H1 (cell line): ENCODE measurements around the gene EDEM1. TPM values are rescaled to one million over a fixed set of nuclear protein-coding genes. Genes with fewer than 3 reads are reported as not detected.

Experiments
- CTCF ChIA-PET: fragments of 300-600 bp; sonication (Branson Sonifier 250); formaldehyde crosslinking; loops from one replicate; lab custom pipeline; 2021; ENCODE audit not compliant: partially characterized antibody; lab: Charles Lee
- POLR2A ChIA-PET: fragments of 300-600 bp; sonication (Branson Sonifier 250); formaldehyde crosslinking; loops from one replicate; lab custom pipeline; 2021; ENCODE audit warnings: inconsistent platforms; ENCODE audit not compliant: partially characterized antibody; lab: Charles Lee
- DNase-seq, 2 experiments: peaks; one replicate each; pipeline versions ENCODE4 v3.0.0 to v3.0.0-alpha.2; 2010 to 2022; ENCODE audit warnings: low spot score in 2 of 2, low read depth in 1 of 2, mixed read lengths in 1 of 2
- FAIRE-seq: peaks from 2 replicates; lab custom pipeline; 2011; peaks lifted over from hg19 to GRCh38; lab: Jason Lieb, UNC
- H2AFZ ChIP-seq: 2 replicates; pipeline ENCODE4 v1.8.1; 2012; ENCODE audit warnings: low read length, inconsistent platforms
- H2AK5ac ChIP-seq: 2 replicates; pipeline ENCODE4 v1.6.1; 2013; ENCODE audit warnings: low read depth, low read length
- H2BK120ac ChIP-seq: replicated peaks from 2 replicates; pipeline ENCODE3; 2013; ENCODE audit warnings: low read depth, low read length, inconsistent platforms
- H2BK12ac ChIP-seq: 2 replicates; pipeline ENCODE4 v1.6.1; 2013; ENCODE audit warnings: low read depth, low read length
- H2BK15ac ChIP-seq: 2 replicates; pipeline ENCODE4 v1.6.1; 2013; ENCODE audit warnings: low read length
- H2BK20ac ChIP-seq: 2 replicates; pipeline ENCODE4 v1.6.1; 2013; ENCODE audit warnings: low read length
- H2BK5ac ChIP-seq: 2 replicates; pipeline ENCODE4 v1.6.1; 2013; ENCODE audit warnings: low read depth, low read length
- H3K14ac ChIP-seq: 2 replicates; pipeline ENCODE4 v1.6.1; 2013; ENCODE audit warnings: inconsistent platforms; ENCODE audit not compliant: insufficient read length
- H3K18ac ChIP-seq: 2 replicates; pipeline ENCODE4 v1.6.1; 2013; ENCODE audit warnings: low read length; ENCODE audit errors: extremely low read depth
- H3K23ac ChIP-seq: 2 replicates; pipeline ENCODE4 v1.6.1; 2013; ENCODE audit warnings: inconsistent platforms; ENCODE audit not compliant: insufficient read length
- H3K23me2 ChIP-seq: 2 replicates; pipeline ENCODE4 v1.6.1; 2013; ENCODE audit warnings: low read depth, low read length
- H3K27ac ChIP-seq: 2 replicates; pipeline ENCODE4 v1.6.1; 2011; ENCODE audit warnings: low read depth, low read length, inconsistent platforms
- H3K27me3 ChIP-seq, 4 experiments: replicated peaks in 1 of 4; 1 replicate in 1 of 4; 2 replicates in 3 of 4; pipeline versions ENCODE4 v1.6.1 to v1.8.1; 2011 to 2013; ENCODE audit warnings: low read length in 3 of 4, mild to moderate bottlenecking in 3 of 4, inconsistent platforms in 2 of 4, mixed read lengths in 2 of 4, moderate library complexity in 1 of 4; ENCODE audit not compliant: control insufficient read depth in 3 of 4, insufficient read depth in 3 of 4; ENCODE audit errors: extremely low read depth in 1 of 4
- H3K36me3 ChIP-seq, 4 experiments: 2 replicates each; pipeline versions ENCODE4 v1.6.1 to v1.8.1; 2011 to 2013; ENCODE audit warnings: mild to moderate bottlenecking in 4 of 4, low read length in 3 of 4, moderate library complexity in 2 of 4, control low read depth in 1 of 4, inconsistent platforms in 1 of 4; ENCODE audit not compliant: insufficient read depth in 4 of 4, control insufficient read depth in 2 of 4
- H3K4ac ChIP-seq: replicated peaks from 2 replicates; pipeline ENCODE3; 2013; ENCODE audit warnings: low read length, low read depth, mixed read lengths, inconsistent platforms; ENCODE audit not compliant: insufficient read length
- H3K4me1 ChIP-seq, 4 experiments: replicated peaks in 1 of 4; 1 replicate in 1 of 4; 2 replicates in 3 of 4; pipeline versions ENCODE4 v1.6.1 to v1.8.1; 2011 to 2013; ENCODE audit warnings: low read length in 3 of 4, inconsistent platforms in 2 of 4, mixed read lengths in 1 of 4; ENCODE audit not compliant: insufficient read depth in 4 of 4, control insufficient read depth in 3 of 4
- H3K4me2 ChIP-seq, 2 experiments: 2 replicates each; pipeline versions ENCODE4 v1.6.1 to v1.8.1; 2011 to 2013; ENCODE audit warnings: low read depth in 2 of 2, low read length in 2 of 2, control low read depth in 1 of 2, inconsistent platforms in 1 of 2, mild to moderate bottlenecking in 1 of 2; ENCODE audit not compliant: insufficient read depth in 1 of 2
- H3K4me3 ChIP-seq, 4 experiments: fragments of 200-600, 300-600 bp in 1 of 4; sonication (generic), shearing (Covaris generic), sonication (Bioruptor Twin) in 1 of 4; 2 replicates each; pipeline versions ENCODE4 v1.5.1 to v1.8.1; 2011 to 2016; ENCODE audit warnings: low read length in 4 of 4, low read depth in 3 of 4, control low read depth in 2 of 4, inconsistent platforms in 2 of 4, mild to moderate bottlenecking in 2 of 4, mixed read lengths in 1 of 4, moderate library complexity in 1 of 4; ENCODE audit not compliant: insufficient read depth in 2 of 4; ENCODE audit errors: extremely low read depth in 1 of 4
- H3K56ac ChIP-seq: replicated peaks from 2 replicates; pipeline ENCODE3; 2013; ENCODE audit warnings: low read depth, mild to moderate bottlenecking, mixed read lengths, low read length, inconsistent platforms; ENCODE audit not compliant: insufficient read length
- H3K79me1 ChIP-seq: 2 replicates; pipeline ENCODE4 v1.6.1; 2013; ENCODE audit warnings: low read depth, low read length, control low read depth
- H3K79me2 ChIP-seq, 2 experiments: 2 replicates each; pipeline versions ENCODE4 v1.6.1 to v1.8.1; 2012 to 2013; ENCODE audit warnings: low read length in 2 of 2, mild to moderate bottlenecking in 2 of 2, inconsistent platforms in 1 of 2; ENCODE audit not compliant: insufficient read depth in 2 of 2, control insufficient read depth in 1 of 2
- H3K9ac ChIP-seq, 4 experiments: replicated peaks in 1 of 4; 1 replicate in 1 of 4; 2 replicates in 3 of 4; pipeline versions ENCODE4 v1.6.1 to v1.8.1; 2011 to 2013; ENCODE audit warnings: low read depth in 3 of 4, low read length in 3 of 4, control low read depth in 2 of 4, mild to moderate bottlenecking in 2 of 4, moderate library complexity in 2 of 4, inconsistent platforms in 1 of 4; ENCODE audit errors: extremely low read depth in 1 of 4
- H3K9me3 ChIP-seq, 2 experiments: 2 replicates each; pipeline versions ENCODE4 v1.6.1 to v1.8.1; 2012 to 2013; ENCODE audit warnings: mild to moderate bottlenecking in 2 of 2, moderate library complexity in 2 of 2, control low read depth in 1 of 2, inconsistent platforms in 1 of 2, low read depth in 1 of 2, low read length in 1 of 2, mixed read lengths in 1 of 2; ENCODE audit not compliant: insufficient read depth in 2 of 2
- H4K20me1 ChIP-seq, 2 experiments: replicated peaks in 1 of 2; 2 replicates each; pipeline versions ENCODE3 to v1.8.1; 2011 to 2013; ENCODE audit warnings: inconsistent platforms in 2 of 2, low read length in 2 of 2, mild to moderate bottlenecking in 1 of 2; ENCODE audit not compliant: insufficient read depth in 2 of 2, control insufficient read depth in 1 of 2
- H4K5ac ChIP-seq: 2 replicates; pipeline ENCODE4 v1.6.1; 2013; ENCODE audit warnings: low read length, low read depth, mixed read lengths, inconsistent platforms; ENCODE audit not compliant: insufficient read length
- H4K8ac ChIP-seq: 2 replicates; pipeline ENCODE4 v1.8.0; 2013; ENCODE audit warnings: mild to moderate bottlenecking, moderate library complexity, low read length, inconsistent platforms; ENCODE audit not compliant: insufficient read depth; ENCODE audit errors: extremely low read depth
- H4K91ac ChIP-seq: replicated peaks from 2 replicates; pipeline ENCODE3; 2013; ENCODE audit warnings: low read length, mixed read lengths, inconsistent platforms; ENCODE audit not compliant: insufficient read length
- ASH2L ChIP-seq: fragments of 200-600, 300-600 bp; sonication (generic); IDR thresholded peaks from one replicate; pipeline ENCODE4 v1.7.1; 2017; ENCODE audit warnings: low read length
- CBX5 ChIP-seq: fragments of 300-800, 300-1000 bp; sonication (generic); IDR thresholded peaks from 2 replicates; pipeline ENCODE4 v1.7.1; 2016; ENCODE audit warnings: antibody characterized with exemption, low read length, low read depth
- CHD1 ChIP-seq: IDR thresholded peaks from 2 replicates; pipeline ENCODE4 v1.6.1; 2012; ENCODE audit warnings: low read depth, low read length, improper control_type of control experiment
- CHD2 ChIP-seq: IDR thresholded peaks from 2 replicates; pipeline ENCODE4 v1.6.1; 2012; ENCODE audit warnings: low read length, improper control_type of control experiment
- CREB1 ChIP-seq: IDR thresholded peaks from 2 replicates; pipeline ENCODE4 v1.6.1; 2012; ENCODE audit warnings: inconsistent platforms
- E2F6 ChIP-seq: IDR thresholded peaks from 2 replicates; pipeline ENCODE4 v1.6.1; 2012; ENCODE audit warnings: inconsistent platforms
- GABPA ChIP-seq: IDR thresholded peaks from 2 replicates; pipeline ENCODE4 v1.6.1; 2011; ENCODE audit warnings: mild to moderate bottlenecking, low read length, moderate library complexity, borderline replicate concordance; ENCODE audit not compliant: insufficient read depth
- NANOG ChIP-seq: IDR thresholded peaks from 2 replicates; pipeline ENCODE4 v1.6.1; 2011; ENCODE audit warnings: low read length, low read depth, mild to moderate bottlenecking, inconsistent platforms; ENCODE audit not compliant: insufficient read depth, poor library complexity, severe bottlenecking
- NRF1 ChIP-seq: IDR thresholded peaks from 2 replicates; pipeline ENCODE4 v1.6.1; 2011; ENCODE audit warnings: mild to moderate bottlenecking, low read depth, low read length, improper control_type of control experiment
- RNF2 ChIP-seq: fragments of 200-900, 300-1000 bp; sonication (generic); IDR thresholded peaks from 2 replicates; pipeline ENCODE4 v1.7.1; 2016; ENCODE audit warnings: borderline replicate concordance, low read depth, mild to moderate bottlenecking, antibody characterized with exemption, low read length; ENCODE audit not compliant: poor library complexity, severe bottlenecking; ENCODE audit errors: missing control alignments
- WGBS, 2 experiments: shearing (Covaris generic) in 1 of 2; methylation state at CpG; one replicate each; pipeline versions ENCODE4 v1.1.6 to v1.1.7; 2013 to 2015; ENCODE audit warnings: low lambda C conversion rate in 2 of 2, mixed read lengths in 2 of 2, inconsistent platforms in 1 of 2, low coverage in 1 of 2, missing lambda C conversion rate in 1 of 2; ENCODE audit not compliant: insufficient replicate concordance in 2 of 2, insufficient coverage in 1 of 2, insufficient read length in 1 of 2; ENCODE audit errors: extremely low coverage in 1 of 2, missing lambda C conversion rate in 1 of 2; 5-methylcytosine and 5-hydroxymethylcytosine counted together
- polyA plus RNA-seq, 7 experiments: library from polyadenylated mRNA; depleted of rRNA in 3 of 7; stranded (reverse) in 5 of 7; unstranded in 2 of 7; fragments of >200 nt in 5 of 7; fragments of 200-250 nt in 2 of 7; gene quantifications; 1 replicate in 5 of 7; 2 replicates in 1 of 7; 4 replicates in 1 of 7; pipeline versions ENCODE4 v1.2.1 to v1.2.3, GENCODE V29; 2011 to 2013; ENCODE audit warnings: missing spikeins in 2 of 7, mixed read lengths in 2 of 7
- total RNA-seq: library from RNA; stranded (reverse); fragmentation: NEBNext Ultra II Directional; extraction: Animal tissue kit (Norgen Biotek cat#: 25700); gene quantifications from 2 replicates; pipeline ENCODE4 v1.2.1, GENCODE V29; 2021

The EDEM1 gene
- total and polyA plus RNA-seq, 2 of the 8 experiments (the other 6 are each of a cell fraction or from before 2014, with no cell fraction given), result 4.8 to 16.4 TPM

- no peak overlapping the region for H3K4ac ChIP-seq
- no peak overlapping the region for H3K18ac ChIP-seq
- DNase-seq (no peak), FAIRE-seq (no peak)
- H3K4me1 ChIP-seq, result no peaks in the 10 kb centered on the region
- no peaks in the 10 kb centered on the region for H3K23me2 ChIP-seq
- H4K5ac ChIP-seq, result no peak overlapping the region
- H2BK5ac ChIP-seq, result no peak overlapping the region
- H3K79me2 ChIP-seq, result no peaks in the 10 kb centered on the region
- H2BK15ac ChIP-seq, result no peak overlapping the region
- H3K9ac ChIP-seq, result no peak overlapping the region
- H3K36me3 ChIP-seq, result no peaks in the 10 kb centered on the region
- no peak overlapping the region for H3K56ac ChIP-seq
- H3K27ac ChIP-seq, result no peak overlapping the region
- no peak overlapping the region for H3K4me3 ChIP-seq
- POLR2A ChIA-PET, result no interaction called here
- H2BK20ac ChIP-seq, result no peak overlapping the region
- WGBS, 2 experiments, result 89% methylated on average over 2 of the region's 2 CpGs; no CpG with 5 or more reads in 1 of the 2 experiments
- H2BK120ac ChIP-seq, result no peak overlapping the region
- no peak overlapping the region for H2BK12ac ChIP-seq
- no peak overlapping the region for H3K23ac ChIP-seq
- H3K27me3 ChIP-seq, result no peaks in the 10 kb centered on the region
- H3K79me1 ChIP-seq, result no peaks in the 10 kb centered on the region
- H2AFZ ChIP-seq, result no peak overlapping the region
- H2AK5ac ChIP-seq, result no peak overlapping the region
- no peaks in the 10 kb centered on the region for H4K20me1 ChIP-seq
- H3K9me3 ChIP-seq, result no peaks in the 10 kb centered on the region
- TF ChIP-seq ASH2L (no peak), GABPA (no peak), NANOG (no peak), E2F6 (no peak), CHD2 (no peak), RNF2 (no peak), CHD1 (no peak), CREB1 (no peak), NRF1 (no peak), CBX5 (no peak)
- no peak overlapping the region for H3K4me2 ChIP-seq
- H4K91ac ChIP-seq, result no peak overlapping the region
- H3K14ac ChIP-seq, result no peak overlapping the region
- CTCF ChIA-PET, result no interaction called here
- no peak overlapping the region for H4K8ac ChIP-seq
Observed at GRCh38 chr3:5229414-5229813, 41.9 kb downstream of the EDEM1 start.
